B cell (primary cell): ENCODE results near the gene TEP1.

Source experiments
- CTCF ChIP-seq: fragments of 200-600 bp; IDR thresholded peaks from one replicate; pipeline ENCODE4 v1.8.0; 2022; ENCODE audit warnings: antibody characterized with exemption, mild to moderate bottlenecking
- EZH2 ChIP-seq: IDR thresholded peaks from 2 replicates; pipeline ENCODE4 v1.6.1; 2012; ENCODE audit warnings: borderline replicate concordance, low read depth, mild to moderate bottlenecking, moderate library complexity, low read length; ENCODE audit not compliant: insufficient read depth, poor library complexity, severe bottlenecking

DNA sequence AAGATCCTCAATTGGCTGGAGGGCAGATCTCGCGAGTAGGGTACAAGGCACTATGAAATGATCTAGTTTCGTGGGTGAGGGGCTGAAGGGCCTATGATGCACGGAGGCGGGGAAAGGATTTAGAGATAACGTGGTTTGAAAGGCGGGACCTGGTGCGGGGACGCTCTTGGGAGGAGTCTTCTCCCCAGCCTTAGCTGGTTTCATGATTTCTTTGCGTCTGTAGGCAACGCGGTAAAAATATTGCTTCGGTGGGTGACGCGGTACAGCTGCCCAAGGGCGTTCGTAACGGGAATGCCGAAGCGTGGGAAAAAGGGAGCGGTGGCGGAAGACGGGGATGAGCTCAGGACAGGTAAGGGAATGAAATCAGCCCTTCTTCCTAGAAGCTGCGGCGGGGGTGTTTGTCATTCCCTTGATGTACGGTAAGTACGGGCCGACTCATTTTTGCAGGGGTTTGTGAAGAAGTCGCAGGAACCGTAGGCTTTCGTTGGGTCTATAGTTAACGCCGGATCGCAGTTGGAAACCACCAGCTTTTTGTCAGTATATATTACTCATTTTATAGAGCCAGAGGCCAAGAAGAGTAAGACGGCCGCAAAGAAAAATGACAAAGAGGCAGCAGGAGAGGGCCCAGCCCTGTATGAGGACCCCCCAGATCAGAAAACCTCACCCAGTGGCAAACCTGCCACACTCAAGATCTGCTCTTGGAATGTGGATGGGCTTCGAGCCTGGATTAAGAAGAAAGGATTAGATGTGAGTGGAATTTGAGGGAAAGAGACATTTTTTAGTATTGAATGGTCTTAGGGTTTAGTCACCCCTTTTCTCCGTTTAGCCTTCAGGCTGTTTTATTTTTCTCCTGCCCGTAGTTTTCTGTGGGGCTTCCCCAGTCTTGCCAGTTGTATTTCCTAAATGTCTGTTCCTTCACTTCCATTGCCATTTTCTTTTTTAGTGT is 42.3 kb upstream of the TEP1 start:
- no peak for TF ChIP-seq CTCF
- TF ChIP-seq EZH2 = no peak
